HUES64 (cell line): ENCODE results near the gene IQGAP2.

Source experiments
- H3K27ac ChIP-seq: 2 replicates; pipeline ENCODE4 v1.7.0; 2013; ENCODE audit warnings: low read depth, low read length, inconsistent platforms
- H3K27me3 ChIP-seq: 2 replicates; pipeline ENCODE4 v1.6.1; 2013; ENCODE audit warnings: mild to moderate bottlenecking, low read length; ENCODE audit not compliant: insufficient read depth
- H3K36me3 ChIP-seq: 2 replicates; pipeline ENCODE4 v1.6.1; 2013; ENCODE audit warnings: mild to moderate bottlenecking, low read length; ENCODE audit not compliant: insufficient read depth
- H3K4me1 ChIP-seq: 2 replicates; pipeline ENCODE4 v1.6.1; 2013; ENCODE audit warnings: mild to moderate bottlenecking, low read length, moderate library complexity; ENCODE audit not compliant: insufficient read depth
- H3K4me3 ChIP-seq: 2 replicates; pipeline ENCODE4 v1.5.1; 2013; ENCODE audit warnings: mild to moderate bottlenecking, low read length, moderate library complexity
- H3K9ac ChIP-seq: 2 replicates; pipeline ENCODE4 v1.6.1; 2013; ENCODE audit warnings: mild to moderate bottlenecking, low read depth, low read length
- H3K9me3 ChIP-seq: 2 replicates; pipeline ENCODE4 v1.6.1; 2013; ENCODE audit warnings: low read depth, low read length; ENCODE audit not compliant: insufficient read depth
- WGBS: fragments of 150-250, 120-280 bp; methylation state at CpG from one replicate; pipeline ENCODE4 v1.1.7; 2013; ENCODE audit warnings: missing lambda C conversion rate; 5-methylcytosine and 5-hydroxymethylcytosine counted together

The IQGAP2 gene

GRCh38 chr5:76692651-76693050, 289.6 kb downstream of the IQGAP2 start:
- Histone ChIP-seq H3K27me3 (no peaks in the 10 kb centered on the region), H3K27ac (no peak overlapping the region), H3K4me3 (no peak overlapping the region), H3K9me3 (no peaks in the 10 kb centered on the region), H3K36me3 (peaks cover 7% of the 10 kb centered on the region), H3K9ac (no peak overlapping the region), H3K4me1 (no peaks in the 10 kb centered on the region)
- WGBS, result 91% methylated on average over 3 of the region's 3 CpGs

GRCh38 chr5:76693141-76693540, 290.1 kb downstream of the IQGAP2 start:
- Histone ChIP-seq H3K9me3 (no peaks in the 10 kb centered on the region), H3K36me3 (peaks cover 7% of the 10 kb centered on the region), H3K9ac (no peak overlapping the region), H3K27me3 (no peaks in the 10 kb centered on the region), H3K4me1 (no peaks in the 10 kb centered on the region), H3K27ac (no peak overlapping the region), H3K4me3 (no peak overlapping the region)
- WGBS, result 93% methylated on average over 3 of the region's 3 CpGs

- H3K4me1 ChIP-seq, result no peaks in the 10 kb centered on the region
These were observed 291.2 kb downstream of the IQGAP2 start for GRCh38 chr5:76694317-76694716.

GRCh38 chr5:76695346-76695745, 292.3 kb downstream of the IQGAP2 start:
- H3K9me3 ChIP-seq, result no peaks in the 10 kb centered on the region
- no peak overlapping the region for H3K9ac ChIP-seq
- H3K27me3 ChIP-seq, result no peaks in the 10 kb centered on the region
- no peak overlapping the region for H3K4me3 ChIP-seq
- WGBS, result 95% methylated on average over 6 of the region's 6 CpGs
- H3K36me3 ChIP-seq, result peaks cover 13% of the 10 kb centered on the region
- H3K27ac ChIP-seq, result no peak overlapping the region
- H3K4me1 ChIP-seq, result no peaks in the 10 kb centered on the region

More at GRCh38 chr5:76694317-76694716, 291.2 kb downstream of the IQGAP2 start:
- Histone ChIP-seq H3K9ac (no peak overlapping the region), H3K27me3 (no peaks in the 10 kb centered on the region), H3K36me3 (peaks cover 13% of the 10 kb centered on the region), H3K4me3 (no peak overlapping the region), H3K27ac (no peak overlapping the region), H3K9me3 (no peaks in the 10 kb centered on the region)
- 93% methylated on average over 1 of the region's 2 CpGs for WGBS

GRCh38 chr5:76696251-76696650, 293.2 kb downstream of the IQGAP2 start:
- Histone ChIP-seq H3K9me3 (no peaks in the 10 kb centered on the region), H3K36me3 (peaks cover 19% of the 10 kb centered on the region), H3K9ac (no peak overlapping the region), H3K27ac (no peak overlapping the region), H3K4me1 (no peaks in the 10 kb centered on the region), H3K27me3 (no peaks in the 10 kb centered on the region), H3K4me3 (no peak overlapping the region)
- WGBS, result 100% methylated on average over 1 of the region's 1 CpG

GRCh38 chr5:76697670-76698069, 294.6 kb downstream of the IQGAP2 start:
- H3K9ac ChIP-seq, result no peak overlapping the region
- no peak overlapping the region for H3K27ac ChIP-seq
- WGBS, result 94% methylated on average over 5 of the region's 5 CpGs
- no peaks in the 10 kb centered on the region for H3K4me1 ChIP-seq
- H3K36me3 ChIP-seq, result peaks cover 26% of the 10 kb centered on the region
- H3K27me3 ChIP-seq, result no peaks in the 10 kb centered on the region
- no peak overlapping the region for H3K4me3 ChIP-seq
- no peaks in the 10 kb centered on the region for H3K9me3 ChIP-seq

GRCh38 chr5:76700571-76700970, 297.5 kb downstream of the IQGAP2 start:
- 100% methylated on average over 1 of the region's 2 CpGs for WGBS
- Histone ChIP-seq H3K9ac (no peak overlapping the region), H3K27me3 (no peaks in the 10 kb centered on the region), H3K9me3 (no peaks in the 10 kb centered on the region), H3K4me1 (peaks cover 4% of the 10 kb centered on the region), H3K36me3 (peaks cover 22% of the 10 kb centered on the region), H3K4me3 (no peak overlapping the region), H3K27ac (no peak overlapping the region)

GRCh38 chr5:76701298-76701697, 298.2 kb downstream of the IQGAP2 start:
- no peak overlapping the region for H3K4me3 ChIP-seq
- no peaks in the 10 kb centered on the region for H3K27me3 ChIP-seq
- WGBS, result 97% methylated on average over 2 of the region's 2 CpGs
- H3K27ac ChIP-seq, result no peak overlapping the region
- H3K36me3 ChIP-seq, result peaks cover 19% of the 10 kb centered on the region
- H3K9ac ChIP-seq, result no peak overlapping the region
- no peaks in the 10 kb centered on the region for H3K9me3 ChIP-seq
- H3K4me1 ChIP-seq, result peaks cover 4% of the 10 kb centered on the region

GRCh38 chr5:76703707-76704106, 300.6 kb downstream of the IQGAP2 start:
- no peaks in the 10 kb centered on the region for H3K27me3 ChIP-seq
- H3K4me1 ChIP-seq, result peaks cover 7% of the 10 kb centered on the region
- no peak overlapping the region for H3K27ac ChIP-seq
- H3K4me3 ChIP-seq, result no peak overlapping the region
- H3K36me3 ChIP-seq, result peaks cover 15% of the 10 kb centered on the region
- 86% methylated on average over 2 of the region's 2 CpGs for WGBS
- no peaks in the 10 kb centered on the region for H3K9me3 ChIP-seq
- H3K9ac ChIP-seq, result no peak overlapping the region

GRCh38 chr5:76704131-76704663, 301.1 kb downstream of the IQGAP2 start:
- Histone ChIP-seq H3K4me1 (peaks cover 7% of the 10 kb centered on the region), H3K4me3 (no peak overlapping the region), H3K9ac (no peak overlapping the region), H3K27ac (no peak overlapping the region), H3K27me3 (no peaks in the 10 kb centered on the region), H3K36me3 (peaks cover 12% of the 10 kb centered on the region), H3K9me3 (no peaks in the 10 kb centered on the region)

GRCh38 chr5:76705574-76705973, 302.5 kb downstream of the IQGAP2 start:
- H3K27ac ChIP-seq, result no peak overlapping the region
- peaks cover 7% of the 10 kb centered on the region for H3K4me1 ChIP-seq
- H3K36me3 ChIP-seq, result peaks cover 12% of the 10 kb centered on the region

GRCh38 chr5:76709762-76710161, 306.7 kb downstream of the IQGAP2 start:
- no peaks in the 10 kb centered on the region for H3K9me3 ChIP-seq
- no peak overlapping the region for H3K27ac ChIP-seq
- WGBS, result 99% methylated on average over 2 of the region's 2 CpGs
- peaks cover 3% of the 10 kb centered on the region; the same call in 1 of the 2 replicates for H3K4me1 ChIP-seq
- H3K36me3 ChIP-seq, result no peaks in the 10 kb centered on the region
- H3K27me3 ChIP-seq, result peaks cover 16% of the 10 kb centered on the region
- no peak overlapping the region for H3K9ac ChIP-seq
- no peak overlapping the region for H3K4me3 ChIP-seq

More at GRCh38 chr5:76705574-76705973, 302.5 kb downstream of the IQGAP2 start:
- Histone ChIP-seq H3K27me3 (no peaks in the 10 kb centered on the region), H3K4me3 (no peak overlapping the region), H3K9me3 (no peaks in the 10 kb centered on the region), H3K9ac (no peak overlapping the region)
